Stimulated activated CD4-positive, alpha-beta T cell treated with anti-CD3 and anti-CD28 coated beads, Interleukin-4, amount 100 ng/mL, for 4 hours (primary cell): ENCODE measurements around the gene LGALS8.

Experiments
- DNase-seq, 2 experiments: peaks; one replicate each; pipeline ENCODE4 v3.0.0-alpha.2; 2020

Gene LGALS8

GRCh38 chr1:236509647-236510401, 14.0 kb upstream of the LGALS8 start:
- no peak for DNase-seq

GRCh38 chr1:236511735-236512418, 11.9 kb upstream of the LGALS8 start:
- DNase-seq, result no peak

- DNase-seq, result no peak
Measured at GRCh38 chr1:236514703-236515442, 8.9 kb upstream of the LGALS8 start.

GRCh38 chr1:236515443-236515958, 8.3 kb upstream of the LGALS8 start:
- no peak for DNase-seq

GRCh38 chr1:236516929-236517704, 6.7 kb upstream of the LGALS8 start:
- peak in 1 of 2 experiments; percentile 23 for DNase-seq

- DNase-seq, result no peak
Measured at GRCh38 chr1:236518322-236518721, 5.5 kb upstream of the LGALS8 start.

GRCh38 chr1:236520445-236521005, 3.3 kb upstream of the LGALS8 start:
- DNase-seq, result no peak

GRCh38 chr1:236522937-236523703, 662 bp upstream of the LGALS8 start:
- no peak for DNase-seq

GRCh38 chr1:236524142-236524894, 536 bp downstream of the LGALS8 start:
- DNase-seq, result peak; percentile 20 to 53

GRCh38 chr1:236524895-236525184, 1.1 kb downstream of the LGALS8 start:
- no peak for DNase-seq

- DNase-seq, result no peak
Measured at GRCh38 chr1:236526079-236526478, 2.3 kb downstream of the LGALS8 start.

- no peak for DNase-seq
Measured at GRCh38 chr1:236530286-236530685, 6.5 kb downstream of the LGALS8 start.

GRCh38 chr1:236530959-236531358, 7.2 kb downstream of the LGALS8 start:
- DNase-seq, result no peak

GRCh38 chr1:236532850-236533249, 9.1 kb downstream of the LGALS8 start:
- DNase-seq, result no peak

GRCh38 chr1:236534151-236534651, 10.4 kb downstream of the LGALS8 start:
- DNase-seq, result peak in 1 of 2 experiments; percentile 59

GRCh38 chr1:236535190-236535589, 11.4 kb downstream of the LGALS8 start:
- no peak for DNase-seq

GRCh38 chr1:236535662-236536161, 11.9 kb downstream of the LGALS8 start:
- no peak for DNase-seq

GRCh38 chr1:236536540-236536939, 12.8 kb downstream of the LGALS8 start:
- DNase-seq, result no peak

- no peak for DNase-seq
Measured at GRCh38 chr1:236540813-236541465, 17.2 kb downstream of the LGALS8 start.

- DNase-seq, result no peak
Measured at GRCh38 chr1:236541710-236542109, 17.9 kb downstream of the LGALS8 start.
